Medulla oblongata (tissue), 1 donor: Measurements from ENCODE around the gene RGS11.
A peak's percentile ranks its signal among the peaks of the same experiment; 100 is the strongest.
"Not testable (repeated sequence)": the region's sequence is repeated elsewhere in the genome, so short reads cannot be mapped to it uniquely, and the experiment has no call there.

Source experiments
- DNase-seq: peaks from one replicate; pipeline ENCODE4 v3.0.0-alpha.2; 2015; ENCODE audit errors: extremely low spot score

The RGS11 gene

GRCh38 chr16:263182-263774, 12.5 kb downstream of the RGS11 start:
- DNase-seq: no peak

GRCh38 chr16:262121-262745, 13.5 kb downstream of the RGS11 start:
- no peak for DNase-seq

GRCh38 chr16:261031-261691, 14.6 kb downstream of the RGS11 start:
- no peak for DNase-seq

- no peak for DNase-seq
These were observed 15.4 kb downstream of the RGS11 start for GRCh38 chr16:260326-260725.

GRCh38 chr16:259814-260253, 15.9 kb downstream of the RGS11 start:
- DNase-seq: no peak

- DNase-seq: no peak
These were observed 16.5 kb downstream of the RGS11 start for GRCh38 chr16:259226-259625.

GRCh38 chr16:258091-258490, 17.7 kb downstream of the RGS11 start:
- not testable (repeated sequence) for DNase-seq

- DNase-seq: no peak
These were observed 20.6 kb downstream of the RGS11 start for GRCh38 chr16:255183-255582.

- no peak for DNase-seq
These were observed 21.3 kb downstream of the RGS11 start for GRCh38 chr16:254461-254860.

GRCh38 chr16:253833-254232, 21.9 kb downstream of the RGS11 start:
- no peak for DNase-seq

- no peak for DNase-seq
These were observed 23.1 kb downstream of the RGS11 start for GRCh38 chr16:252366-253337.

GRCh38 chr16:249431-249830, 26.3 kb downstream of the RGS11 start:
- no peak for DNase-seq

GRCh38 chr16:247027-247426, 28.7 kb downstream of the RGS11 start:
- no peak for DNase-seq

GRCh38 chr16:245105-245504, 30.6 kb downstream of the RGS11 start:
- DNase-seq: no peak

GRCh38 chr16:243348-243747, 32.4 kb downstream of the RGS11 start:
- DNase-seq: no peak

GRCh38 chr16:242281-242680, 33.5 kb downstream of the RGS11 start:
- DNase-seq: no peak

- no peak for DNase-seq
These were observed 35.2 kb downstream of the RGS11 start for GRCh38 chr16:240559-240958.

GRCh38 chr16:239948-240277, 35.8 kb downstream of the RGS11 start:
- peak; percentile 74 for DNase-seq

GRCh38 chr16:234468-235305, 41.1 kb downstream of the RGS11 start, which contains the start of gene FAM234A:
TSS of gene FAM234A (plus strand) at chr16:234821. CDS start at chr16:254414, 19,593 bp downstream.
- peak; percentile 96 for DNase-seq

GRCh38 chr16:230949-231348, 44.8 kb downstream of the RGS11 start:
- no peak for DNase-seq

GRCh38 chr16:230351-230750, 45.4 kb downstream of the RGS11 start:
- DNase-seq: not testable (repeated sequence)
